ENCODE measurements around the gene ST6GALNAC4. TPM values are rescaled to one million over a fixed set of nuclear protein-coding genes. Genes with fewer than 3 reads are reported as not detected.
A peak's percentile ranks its signal among the peaks of the same experiment; 100 is the strongest.

The ST6GALNAC4 gene
- total RNA-seq, 1 donor from 2014 or later, result 17.5 TPM

GRCh38 chr9:127941961-127942215 is 25.0 kb upstream of the ST6GALNAC4 start:
- no peak for DNase-seq (ENCODE audit: extremely low spot score, unreplicated experiment)
- no peaks in the 10 kb centered on the region for H3K9me3 Mint-ChIP-seq
- H3K4me3 Mint-ChIP-seq, result no peak overlapping the region
- no peak for TF ChIP-seq CTCF (conservative IDR thresholded peaks at IDR 0.05)
- H3K4me1 Mint-ChIP-seq (ENCODE audit: unreplicated experiment), result peaks cover 24% of the 10 kb centered on the region
- H3K27me3 Mint-ChIP-seq, result no peaks in the 10 kb centered on the region
- H3K27ac Mint-ChIP-seq, result no peak overlapping the region
- H3K36me3 Mint-ChIP-seq, result peaks cover 7% of the 10 kb centered on the region

- no peak for TF ChIP-seq CTCF (conservative IDR thresholded peaks at IDR 0.05)
- Mint-ChIP-seq H3K36me3 (peaks cover 7% of the 10 kb centered on the region), H3K27ac (no peak overlapping the region), H3K4me1 (ENCODE audit: unreplicated experiment) (peaks cover 30% of the 10 kb centered on the region), H3K9me3 (no peaks in the 10 kb centered on the region), H3K27me3 (no peaks in the 10 kb centered on the region), H3K4me3 (no peak overlapping the region)
- no peak for DNase-seq (ENCODE audit: extremely low spot score, unreplicated experiment)
These were observed 24.5 kb upstream of the ST6GALNAC4 start for GRCh38 chr9:127941062-127941960.

GRCh38 chr9:127940593-127940992 is 23.8 kb upstream of the ST6GALNAC4 start:
- no peak for DNase-seq (ENCODE audit: extremely low spot score, unreplicated experiment)
- H3K9me3 Mint-ChIP-seq, result no peaks in the 10 kb centered on the region
- peak overlapping the region; percentile 35 for H3K4me3 Mint-ChIP-seq
- H3K36me3 Mint-ChIP-seq, result peaks cover 13% of the 10 kb centered on the region
- H3K27me3 Mint-ChIP-seq, result no peaks in the 10 kb centered on the region
- H3K4me1 Mint-ChIP-seq (ENCODE audit: unreplicated experiment), result peaks cover 37% of the 10 kb centered on the region
- peak overlapping the region; percentile 37 for H3K27ac Mint-ChIP-seq
- no peak for TF ChIP-seq CTCF (conservative IDR thresholded peaks at IDR 0.05)

- H3K4me3 Mint-ChIP-seq, result peak overlapping the region; percentile 76
- H3K9me3 Mint-ChIP-seq, result no peaks in the 10 kb centered on the region
- peaks cover 35% of the 10 kb centered on the region for H3K4me1 Mint-ChIP-seq (ENCODE audit: unreplicated experiment)
- DNase-seq (ENCODE audit: extremely low spot score, unreplicated experiment), result no peak
- peak overlapping the region; percentile 70 for H3K27ac Mint-ChIP-seq
- TF ChIP-seq CTCF (conservative IDR thresholded peaks at IDR 0.05), result no peak
- peaks cover 10% of the 10 kb centered on the region for H3K36me3 Mint-ChIP-seq
- H3K27me3 Mint-ChIP-seq, result no peaks in the 10 kb centered on the region
These were observed 21.5 kb upstream of the ST6GALNAC4 start for GRCh38 chr9:127938298-127938690.

GRCh38 chr9:127937388-127938297 is 20.8 kb upstream of the ST6GALNAC4 start, which contains the start of gene DPM2:
Gene DPM2, minus strand, starts transcription at chr9:127937854. Its CDS starts 34 bp downstream, at chr9:127937820.
- no peak for DNase-seq (ENCODE audit: extremely low spot score, unreplicated experiment)
- H3K4me1 Mint-ChIP-seq (ENCODE audit: unreplicated experiment), result peaks cover 31% of the 10 kb centered on the region
- H3K27me3 Mint-ChIP-seq, result no peaks in the 10 kb centered on the region
- TF ChIP-seq CTCF (conservative IDR thresholded peaks at IDR 0.05), result no peak
- no peaks in the 10 kb centered on the region for H3K9me3 Mint-ChIP-seq
- peak within 1 kb of the TSS; percentile 94 for H3K4me3 Mint-ChIP-seq
- H3K27ac Mint-ChIP-seq, result peak within 1 kb of the TSS; percentile 79
- peaks cover 10% of the 10 kb centered on the region for H3K36me3 Mint-ChIP-seq

All from type B pancreatic cell (in vitro differentiated cells).